ENCODE measurements around the gene DLG5.

DLG5 gene

GRCh38 chr10:77926566-77927401 is at the start of gene DLG5:
TSS of gene DLG5 (minus strand) at chr10:77926755. CDS start at chr10:77926520, 235 bp downstream.
- DNase-seq (ENCODE audit: low spot score) = peak; percentile 62

DNA sequence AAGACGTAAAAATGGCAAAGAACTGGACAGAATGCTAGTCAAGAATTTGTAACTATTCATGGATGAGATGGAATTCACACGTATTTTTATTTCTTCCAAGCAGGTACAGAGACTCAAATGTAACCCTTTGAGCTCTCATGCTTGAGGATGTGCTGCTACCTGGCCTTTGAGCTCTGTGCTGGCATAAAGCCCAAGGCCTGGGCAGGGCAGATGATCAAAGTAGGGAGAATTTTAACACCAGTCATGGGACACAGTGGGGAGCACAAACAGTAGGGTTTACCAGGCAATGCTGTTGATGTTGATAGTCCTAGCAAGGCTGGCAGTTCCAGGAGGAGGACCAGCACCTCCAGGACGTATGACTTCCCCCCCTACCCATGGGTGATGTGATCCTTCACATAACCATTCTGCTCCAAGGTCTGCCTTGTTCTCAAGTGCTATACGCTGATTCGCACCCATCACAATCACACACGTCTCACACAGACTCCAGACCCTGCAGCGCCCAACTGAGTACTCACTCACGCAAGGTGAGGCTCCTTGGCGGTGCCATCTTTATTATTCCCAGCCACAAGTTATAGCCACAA is 48.6 kb upstream of the DLG5 start:
- no peak for DNase-seq (ENCODE audit: low spot score)

GRCh38 chr10:77974396-77975074 is 48.0 kb upstream of the DLG5 start:
- DNase-seq (ENCODE audit: low spot score) = peak; percentile 42

GRCh38 chr10:77973276-77973675 is 46.7 kb upstream of the DLG5 start:
- no peak for DNase-seq (ENCODE audit: low spot score)

- no peak for DNase-seq (ENCODE audit: low spot score)
These were observed 45.6 kb upstream of the DLG5 start for GRCh38 chr10:77972148-77972547.

DNA sequence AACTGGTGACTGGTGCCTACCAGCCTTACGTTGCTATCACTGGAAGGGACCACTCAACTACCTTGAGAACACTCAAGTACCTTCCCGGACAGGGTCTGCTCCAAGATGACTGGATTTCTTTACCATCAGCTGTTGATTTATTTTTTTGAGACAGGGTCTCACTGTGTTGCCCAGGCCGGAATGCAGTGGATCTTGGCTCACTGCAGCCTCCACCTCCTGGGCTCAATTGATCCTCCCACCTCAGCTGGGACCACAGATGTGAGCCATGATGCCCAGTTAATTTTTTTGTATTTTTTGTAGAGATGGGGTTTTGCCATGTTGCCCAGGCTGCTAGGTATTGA is 45.2 kb upstream of the DLG5 start:
- no peak for DNase-seq (ENCODE audit: low spot score)

- peak; percentile 89 for DNase-seq (ENCODE audit: low spot score)
These were observed 44.6 kb upstream of the DLG5 start for GRCh38 chr10:77970869-77971803.

GRCh38 chr10:77969114-77969513 is 42.6 kb upstream of the DLG5 start:
- DNase-seq (ENCODE audit: low spot score) = no peak

DNA sequence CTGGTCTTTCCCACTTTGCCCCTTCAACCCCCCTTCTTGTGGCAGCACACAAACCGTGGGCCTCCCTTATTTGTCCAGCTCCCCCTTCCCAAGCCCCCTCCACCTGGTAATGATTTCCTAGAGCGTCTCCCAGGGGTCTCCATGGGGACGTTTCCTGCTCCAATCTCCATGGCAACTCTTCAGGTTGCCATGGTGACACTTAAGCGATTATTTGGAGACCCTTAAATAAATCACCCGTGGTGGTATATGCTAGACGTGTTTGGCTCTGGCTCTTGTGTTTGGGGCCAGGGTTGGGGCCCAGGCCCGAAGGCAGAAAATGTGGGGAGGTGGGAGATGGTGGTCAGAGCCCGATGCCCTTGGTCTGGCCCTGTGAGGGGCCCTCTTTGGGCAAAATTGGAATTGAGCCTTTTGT is 41.1 kb upstream of the DLG5 start:
- no peak for DNase-seq (ENCODE audit: low spot score)

DNA sequence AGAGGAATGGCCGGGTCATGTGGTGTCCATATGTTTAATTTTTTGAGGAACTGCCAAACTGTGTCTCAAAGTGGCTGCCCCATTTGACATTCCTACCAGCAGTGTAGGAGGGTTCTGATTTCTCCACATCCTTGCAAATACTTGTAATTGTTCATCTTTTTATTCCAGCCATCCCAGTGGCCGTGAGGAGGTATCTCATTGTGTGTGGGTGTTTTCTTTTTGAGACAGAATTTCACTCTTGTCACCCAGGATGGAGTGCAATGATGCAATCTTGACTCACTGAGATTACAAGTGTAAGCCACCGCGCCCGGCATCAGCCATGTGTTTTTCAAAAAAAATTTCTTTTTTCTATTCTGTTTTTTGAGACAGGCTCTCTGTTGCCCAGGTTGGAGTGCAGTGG is 38.7 kb upstream of the DLG5 start:
- peak; percentile 29 for DNase-seq (ENCODE audit: low spot score)

- no peak for DNase-seq (ENCODE audit: low spot score)
These were observed 38.3 kb upstream of the DLG5 start for GRCh38 chr10:77964811-77965210.

DNA sequence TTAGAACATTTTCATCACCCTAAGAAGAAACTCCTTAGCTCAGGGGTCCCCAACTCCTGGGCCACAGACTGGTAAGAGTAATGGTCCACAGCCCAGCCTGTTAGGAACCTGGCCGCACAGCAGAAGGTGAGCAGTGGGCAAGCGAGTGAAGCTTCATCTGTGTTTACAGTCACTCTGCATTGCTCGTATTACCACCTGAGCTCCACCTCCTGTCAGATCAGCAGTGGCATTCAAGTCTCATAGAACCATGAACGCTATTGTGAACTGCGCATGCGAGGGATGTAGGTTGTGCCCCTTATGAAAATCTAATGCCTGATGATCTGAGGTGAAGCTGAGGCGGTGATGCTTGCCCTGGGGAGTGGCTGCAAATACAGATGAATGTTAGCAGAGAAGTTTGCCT is 37.3 kb upstream of the DLG5 start:
- no peak for DNase-seq (ENCODE audit: low spot score)

DNA sequence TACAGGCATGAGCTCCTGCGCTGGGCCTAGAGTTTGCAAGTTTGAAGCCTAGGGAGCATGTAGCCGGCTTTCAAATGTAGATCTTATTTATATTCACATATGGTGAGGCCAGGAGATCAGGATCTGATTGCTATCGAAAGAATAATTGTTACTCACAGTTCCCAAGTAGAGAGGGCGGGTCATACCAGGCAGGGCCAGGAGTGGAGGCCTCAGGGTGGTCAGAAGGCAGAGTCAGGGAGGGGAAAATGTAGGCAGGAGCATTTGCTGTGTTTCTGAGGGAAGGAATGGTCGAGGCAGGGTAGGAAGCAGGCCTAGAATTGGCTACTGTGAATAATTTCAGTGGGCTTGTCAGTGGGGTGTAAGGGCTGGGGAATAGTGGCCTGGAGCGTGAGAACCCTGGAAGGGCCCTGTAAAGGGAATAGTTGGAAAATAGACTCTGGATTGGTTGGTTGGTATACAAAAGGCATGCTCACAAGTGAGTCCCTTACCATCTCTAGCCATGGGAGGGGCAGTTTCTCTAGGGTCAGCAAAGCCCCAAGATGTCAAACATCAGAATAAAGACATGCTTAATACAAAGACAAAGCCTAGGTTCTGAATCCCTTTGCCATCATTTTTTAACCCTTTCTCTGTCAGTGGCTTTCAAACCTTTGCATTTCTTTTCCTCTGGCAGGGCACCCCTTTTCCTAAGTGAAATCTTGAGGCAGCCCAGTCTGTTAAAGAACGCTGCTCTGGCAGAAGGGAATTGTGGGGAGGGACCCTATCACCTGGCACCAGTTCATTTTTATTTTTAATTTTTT is 36.0 kb upstream of the DLG5 start:
- DNase-seq (ENCODE audit: low spot score) = no peak

DNA sequence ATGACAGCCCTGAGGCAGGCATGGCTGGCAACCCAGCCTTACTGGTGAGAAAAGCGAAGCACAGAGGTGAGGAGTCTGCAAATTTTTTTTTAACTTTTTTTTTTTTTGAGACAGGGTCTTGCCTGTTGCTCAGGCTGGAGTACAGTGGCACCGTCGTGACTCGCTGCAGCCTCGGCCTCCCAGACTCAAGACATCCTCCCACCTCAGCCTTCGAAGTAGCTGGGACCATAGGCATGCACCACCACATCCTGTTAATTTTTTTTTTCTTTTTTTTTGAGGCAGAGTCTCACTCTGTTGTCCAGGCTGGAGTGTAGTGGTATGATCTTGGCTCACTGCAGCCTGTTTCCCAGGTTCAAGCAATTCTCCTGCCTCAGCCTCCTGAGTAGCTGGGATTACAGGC is 35.1 kb upstream of the DLG5 start:
- no peak for DNase-seq (ENCODE audit: low spot score)

- DNase-seq (ENCODE audit: low spot score) = no peak
These were observed 34.3 kb upstream of the DLG5 start for GRCh38 chr10:77960829-77961329.

GRCh38 chr10:77959887-77960455 is 33.4 kb upstream of the DLG5 start:
- no peak for DNase-seq (ENCODE audit: low spot score)

DNA sequence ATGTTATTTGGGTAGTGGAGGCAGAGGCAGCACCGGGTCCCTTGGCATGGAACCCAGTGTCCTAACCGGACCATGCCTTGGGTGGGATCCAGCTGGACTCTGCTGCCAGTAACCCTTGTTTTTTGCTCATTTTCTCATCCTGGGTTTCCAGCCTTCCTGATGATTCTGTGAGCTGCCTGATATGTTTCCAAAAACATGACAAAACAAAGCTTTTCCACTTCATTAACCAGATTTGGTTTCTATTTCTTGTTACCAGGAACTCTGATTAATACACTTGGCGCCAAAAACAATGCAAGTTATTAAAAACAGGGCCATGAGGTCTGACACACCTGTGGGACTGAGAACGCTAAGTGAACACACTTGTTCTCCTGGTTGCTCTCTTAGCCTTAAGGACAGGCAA is 32.8 kb upstream of the DLG5 start:
- DNase-seq (ENCODE audit: low spot score) = no peak

- no peak for DNase-seq (ENCODE audit: low spot score)
These were observed 28.6 kb upstream of the DLG5 start for GRCh38 chr10:77955136-77955535.

- peak; percentile 42 for DNase-seq (ENCODE audit: low spot score)
These were observed 22.6 kb upstream of the DLG5 start for GRCh38 chr10:77949167-77949566.

DNA sequence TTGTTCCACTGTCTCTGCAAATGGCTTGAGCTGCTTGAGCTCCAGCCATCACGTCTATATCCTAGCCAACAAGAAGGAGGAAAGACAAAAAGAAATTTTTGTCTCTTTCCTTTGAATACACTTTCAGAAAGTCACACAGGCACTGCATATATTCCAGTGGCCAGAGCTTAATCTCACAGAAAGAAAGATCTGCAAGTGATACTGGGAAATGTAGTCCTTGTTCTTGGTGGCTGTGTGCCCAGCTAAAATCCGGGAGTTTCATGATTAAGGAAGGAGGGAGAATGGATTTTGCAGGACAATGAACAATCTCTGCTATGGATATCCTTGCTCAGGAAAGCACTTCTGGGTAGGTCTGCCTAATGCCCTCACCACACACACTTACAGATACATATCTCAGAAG is 19.5 kb upstream of the DLG5 start:
- no peak for DNase-seq (ENCODE audit: low spot score)

GRCh38 chr10:77944519-77944918 is 18.0 kb upstream of the DLG5 start:
- no peak for DNase-seq (ENCODE audit: low spot score)
